HCT116 (cell line): ENCODE data around the gene BLOC1S5. TPM values are rescaled to one million over a fixed set of nuclear protein-coding genes. Genes with fewer than 3 reads are reported as not detected.

Source experiments
- ATAC-seq: fragments of 200-7000 bp; cut with Tn5 transposase; 2 replicates; pipeline ENCODE4 v1.9.1; 2020; ENCODE audit warnings: mild to moderate bottlenecking, moderate library complexity
- BruUV-seq: library from RNA; stranded (reverse); fragments of 400-500 nt; replicated peaks from 2 replicates; lab custom pipeline; 2021; lab: Mats Ljungman, UMichigan
- CTCF ChIA-PET: fragments of 300-600 bp; sonication (Branson Sonifier 250); formaldehyde crosslinking; loops from one replicate; lab custom pipeline; 2021; ENCODE audit warnings: antibody characterized with exemption; lab: Charles Lee
- POLR2A ChIA-PET: fragments of 300-600, 350-600 bp; sonication (Branson Sonifier 250); formaldehyde crosslinking; loops from one replicate; lab custom pipeline; 2021; ENCODE audit warnings: antibody characterized with exemption; lab: Charles Lee
- RAD21 ChIA-PET, 2 experiments: fragments of 300-600 bp; sonication (Branson Sonifier 250); formaldehyde crosslinking; loops; one replicate each; lab custom pipeline; 2023; ENCODE audit warnings: low total read pairs in 2 of 2; ENCODE audit not compliant: uncharacterized antibody in 2 of 2, unreplicated experiment in 2 of 2, low non-redundant PET in 1 of 2; lab: Charles Lee
- DNase-seq: peaks from one replicate; pipeline ENCODE4 v3.0.0-alpha.2; 2010; ENCODE audit warnings: low read depth, low spot score
- H2AFZ ChIP-seq: fragments of 200-600 bp; shearing (Covaris generic), sonication (generic); 2 replicates; pipeline ENCODE4 v1.6.1; 2017; ENCODE audit warnings: low read depth, mixed run types, mixed read lengths, antibody characterized with exemption, low read length; ENCODE audit not compliant: poor library complexity, severe bottlenecking
- H3K27ac ChIP-seq: 2 replicates; pipeline ENCODE4 v1.5.1; 2012; ENCODE audit warnings: low read depth, low read length
- H3K27me3 ChIP-seq: fragments of 200-600 bp; sonication (generic); 2 replicates; pipeline ENCODE4 v1.6.1; 2016; ENCODE audit warnings: mixed run types, low read length, mixed read lengths; ENCODE audit not compliant: insufficient read depth
- H3K36me3 ChIP-seq, 2 experiments: fragments of 200-500 bp in 1 of 2; fragments of 200-600 bp in 1 of 2; sonication (Bioruptor generic) in 1 of 2; sonication (generic) in 1 of 2; 2 replicates each; pipeline versions ENCODE4 v1.5.1 to v1.6.1; 2014 to 2016; ENCODE audit warnings: low read length in 2 of 2, inconsistent platforms in 1 of 2, mixed read lengths in 1 of 2, mixed run types in 1 of 2; ENCODE audit not compliant: insufficient read depth in 2 of 2, control insufficient read depth in 1 of 2
- H3K4me1 ChIP-seq, 2 experiments: fragments of 200-600 bp in 1 of 2; sonication (generic) in 1 of 2; 2 replicates each; pipeline versions ENCODE4 v1.5.1 to v1.6.1; 2012 to 2017; ENCODE audit warnings: low read length in 2 of 2, inconsistent platforms in 1 of 2, mild to moderate bottlenecking in 1 of 2, mixed read lengths in 1 of 2, mixed run types in 1 of 2, moderate library complexity in 1 of 2; ENCODE audit not compliant: insufficient read depth in 2 of 2, control insufficient read depth in 1 of 2
- H3K4me2 ChIP-seq: fragments of 200-600 bp; sonication (generic); 2 replicates; pipeline ENCODE4 v1.6.1; 2017; ENCODE audit warnings: mixed run types, low read length, mixed read lengths
- H3K4me3 ChIP-seq, 2 experiments: fragments of 200-600 bp in 1 of 2; sonication (generic) in 1 of 2; replicated peaks in 1 of 2; 2 replicates each; pipeline ENCODE4 v1.5.1; 2011 to 2016; ENCODE audit warnings: low read length in 2 of 2, control low read depth in 1 of 2, low read depth in 1 of 2, mild to moderate bottlenecking in 1 of 2, mixed read lengths in 1 of 2, mixed run types in 1 of 2
- H3K79me2 ChIP-seq: fragments of 200-600 bp; sonication (generic); 2 replicates; pipeline ENCODE4 v1.6.1; 2017; ENCODE audit warnings: mild to moderate bottlenecking, mixed run types, low read length, moderate library complexity, mixed read lengths; ENCODE audit not compliant: insufficient read depth
- H3K9ac ChIP-seq: fragments of 200-600 bp; sonication (generic); 2 replicates; pipeline ENCODE4 v1.6.1; 2016; ENCODE audit warnings: low read length, mixed read lengths
- H3K9me2 ChIP-seq: fragments of 200-600 bp; sonication (generic), shearing (Covaris generic); 2 replicates; pipeline ENCODE4 v1.6.1; 2017; ENCODE audit warnings: mixed run types, mild to moderate bottlenecking, moderate library complexity; ENCODE audit not compliant: insufficient read depth
- H3K9me3 ChIP-seq, 2 experiments: fragments of 200-500 bp in 1 of 2; fragments of 200-600 bp in 1 of 2; sonication (Bioruptor generic) in 1 of 2; sonication (generic) in 1 of 2; 2 replicates each; pipeline ENCODE4 v1.6.1; 2014 to 2017; ENCODE audit warnings: low read length in 2 of 2, mixed read lengths in 2 of 2, inconsistent platforms in 1 of 2, low read depth in 1 of 2, mild to moderate bottlenecking in 1 of 2, mixed run types in 1 of 2, moderate library complexity in 1 of 2; ENCODE audit not compliant: control insufficient read depth in 1 of 2, insufficient read depth in 1 of 2
- H4K20me1 ChIP-seq: fragments of 200-600 bp; sonication (generic), shearing (Covaris generic); 2 replicates; pipeline ENCODE4 v1.6.1; 2017; ENCODE audit warnings: mixed run types, mild to moderate bottlenecking, moderate library complexity; ENCODE audit not compliant: insufficient read depth
- ATF3 ChIP-seq: IDR thresholded peaks from 2 replicates; pipeline ENCODE4 v1.6.1; 2012
- CBX3 ChIP-seq: IDR thresholded peaks from 2 replicates; pipeline ENCODE4 v1.6.1; 2012; ENCODE audit warnings: low read depth
- CEBPB ChIP-seq: IDR thresholded peaks from 2 replicates; pipeline ENCODE4 v1.6.1; 2012; ENCODE audit warnings: low read depth
- CTCF ChIP-seq, 3 experiments: fragments of 200-600 bp in 1 of 3; sonication (generic) in 1 of 3; IDR thresholded peaks in 2 of 3; conservative IDR thresholded peaks in 1 of 3; 2 replicates each; pipeline ENCODE4 v1.5.1; 2012 to 2017; ENCODE audit warnings: low read depth in 2 of 3, low read length in 2 of 3, antibody characterized with exemption in 1 of 3, borderline replicate concordance in 1 of 3, control low read depth in 1 of 3, mild to moderate bottlenecking in 1 of 3, mixed read lengths in 1 of 3, mixed run types in 1 of 3, moderate library complexity in 1 of 3; ENCODE audit not compliant: insufficient read depth in 1 of 3
- EGR1 ChIP-seq: IDR thresholded peaks from 2 replicates; pipeline ENCODE4 v1.6.1; 2012; ENCODE audit warnings: low read depth
- EZH2phosphoT487 ChIP-seq: fragments of 200-600 bp; IDR thresholded peaks from 2 replicates; pipeline ENCODE4 v1.6.1; 2018; ENCODE audit warnings: antibody characterized with exemption, borderline replicate concordance
- FOSL1 ChIP-seq: IDR thresholded peaks from 2 replicates; pipeline ENCODE4 v1.6.1; 2012; ENCODE audit warnings: low read depth
- JUND ChIP-seq: IDR thresholded peaks from 2 replicates; pipeline ENCODE4 v1.6.1; 2012
- MAX ChIP-seq: IDR thresholded peaks from 2 replicates; pipeline ENCODE4 v1.6.1; 2012
- POLR2A ChIP-seq: IDR thresholded peaks from 2 replicates; pipeline ENCODE4 v1.7.0; 2011; ENCODE audit warnings: borderline replicate concordance; ENCODE audit not compliant: insufficient read depth, insufficient read length; ENCODE audit errors: extremely low read depth
- POLR2AphosphoS5 ChIP-seq: IDR thresholded peaks from 2 replicates; pipeline ENCODE4 v1.6.1; 2011; ENCODE audit warnings: mild to moderate bottlenecking, low read depth, low read length, moderate library complexity
- YY1 ChIP-seq: IDR thresholded peaks from 2 replicates; pipeline ENCODE4 v1.6.1; 2011; ENCODE audit warnings: low read length, low read depth, moderate library complexity, mild to moderate bottlenecking; ENCODE audit not compliant: insufficient replicate concordance; ENCODE audit errors: extremely low read depth
- ZBTB33 ChIP-seq: IDR thresholded peaks from 2 replicates; pipeline ENCODE4 v1.6.1; 2011; ENCODE audit warnings: mild to moderate bottlenecking, low read length, moderate library complexity; ENCODE audit not compliant: insufficient replicate concordance; ENCODE audit errors: extremely low read depth
- ZNF274 ChIP-seq: fragments of 200-500 bp; sonication (Bioruptor generic); IDR thresholded peaks from 2 replicates; pipeline ENCODE4 v1.6.1; 2014; ENCODE audit warnings: mild to moderate bottlenecking, low read depth, low read length, inconsistent platforms
- intact Hi-C: fragments of 100-400 bp; cut with micrococcal nuclease; formaldehyde crosslinking; loops from 2 replicates; pipeline ENCODE4 v1.10.0; 2022
- total RNA-seq: library from RNA; stranded (reverse); gene quantifications from one replicate; pipeline ENCODE4 v1.2.1, GENCODE V29; 2021; ENCODE audit not compliant: unreplicated experiment

The BLOC1S5 gene
- total RNA-seq, 1 experiment from 2014 or later: 12.0 TPM

- TF ChIP-seq CEBPB: no peak
- no peak for TF ChIP-seq EGR1
- no peak for TF ChIP-seq POLR2A
- TF ChIP-seq FOSL1: no peak
- no peak for TF ChIP-seq ATF3
- no peak for TF ChIP-seq ZBTB33
- TF ChIP-seq YY1: no peak
- TF ChIP-seq MAX: no peak
- no peak for TF ChIP-seq JUND
- TF ChIP-seq CBX3: no peak
- TF ChIP-seq CTCF (IDR thresholded peaks at IDR 0.05 in 2 of 3, conservative IDR thresholded peaks at IDR 0.05 in 1 of 3; ENCODE audit: borderline replicate concordance in 1 of 3, insufficient read depth in 1 of 3, low read depth in 2 of 3, low read length in 2 of 3): no peak
- TF ChIP-seq EZH2phosphoT487: no peak
- TF ChIP-seq POLR2AphosphoS5: no peak
- TF ChIP-seq ZNF274: no peak
- TF ChIP-seq, all 23 proteins: peak for 0
- H3K27ac ChIP-seq: no peak overlapping the region
- ATAC-seq: no peak
- no peaks in the 10 kb centered on the region for H3K27me3 ChIP-seq
- H3K9me2 ChIP-seq: no peaks in the 10 kb centered on the region
- H3K4me3 ChIP-seq: no peak overlapping the region
- H3K9me3 ChIP-seq: no peaks in the 10 kb centered on the region
- ChIA-PET RAD21 (no interaction called here), CTCF (interaction anchor here (1.0 kb wide), 1 partner anchor 334 kb away, joined by 4 read pairs; no protein-coding TSS in a partner anchor), POLR2A (no interaction called here)
- H3K79me2 ChIP-seq: no peaks in the 10 kb centered on the region
- no peak overlapping the region for H3K9ac ChIP-seq
- H2AFZ ChIP-seq: no peak overlapping the region
- no peak for DNase-seq
- peaks cover 3 to 4% of the 10 kb centered on the region in 2 experiments; a peak in 2 of 4 replicates for H3K36me3 ChIP-seq
- no peak overlapping the region for H3K4me2 ChIP-seq
- H3K4me1 ChIP-seq: no peaks in the 10 kb centered on the region
- BruUV-seq: no TSS peak
- intact Hi-C loops: no loop called here
- H4K20me1 ChIP-seq: no peaks in the 10 kb centered on the region
Observed at GRCh38 chr6:8057263-8057662, 6.9 kb downstream of the BLOC1S5 start.
